GM21381 (cell line): ENCODE data around the gene MLIP.

ENCODE experiments used
- ATAC-seq: cut with Tn5 transposase; IDR thresholded peaks from one replicate; pipeline ENCODE4 v1.9.1; 2021; ENCODE audit warnings: mild to moderate bottlenecking, moderate library complexity; ENCODE audit not compliant: unreplicated experiment

The MLIP gene

DNA sequence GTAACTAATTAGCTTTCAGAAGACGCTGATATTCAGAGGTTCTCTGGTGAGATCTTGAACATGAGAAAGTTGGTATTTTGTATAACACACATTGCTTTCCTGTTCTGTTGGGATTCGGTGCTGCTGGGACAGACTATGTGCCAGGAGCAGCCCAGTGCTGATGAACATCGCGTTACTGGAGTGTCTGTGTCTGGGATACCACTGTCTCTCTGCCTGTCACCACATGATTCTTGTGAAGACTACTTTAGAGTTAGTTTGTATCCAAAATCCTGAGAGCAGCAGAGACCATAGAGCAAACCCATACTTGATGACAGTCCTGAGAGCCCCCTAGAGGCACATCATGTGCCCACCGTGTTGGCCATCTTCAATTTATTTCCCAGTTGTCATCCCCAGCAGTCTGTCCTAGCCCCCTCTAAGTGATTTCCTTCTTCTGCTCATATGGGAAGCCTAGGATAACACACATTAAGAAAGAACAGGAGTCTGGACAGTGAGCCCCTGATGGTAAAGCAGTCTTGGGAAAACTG, 155.2 kb downstream of the MLIP start:
- ATAC-seq, result no peak

DNA sequence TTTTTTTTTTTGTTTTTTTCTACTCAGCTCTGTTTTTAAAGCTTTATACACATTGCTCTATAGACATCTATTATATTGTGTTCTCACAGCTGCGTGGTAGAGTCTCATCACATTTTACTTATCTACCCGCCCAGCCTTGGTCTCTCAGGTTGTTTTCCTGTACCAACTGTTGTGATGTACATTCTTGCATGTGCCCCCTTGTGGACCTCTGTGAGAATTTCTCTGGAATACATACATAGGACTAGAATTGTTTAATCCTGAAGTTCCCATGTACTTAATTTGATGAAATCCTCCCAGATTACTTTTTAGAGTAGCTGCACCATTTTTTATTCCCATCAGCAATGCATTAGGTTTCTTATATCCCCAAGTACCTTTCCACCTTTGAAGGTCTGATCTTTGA, 156.6 kb downstream of the MLIP start:
- no peak for ATAC-seq

DNA sequence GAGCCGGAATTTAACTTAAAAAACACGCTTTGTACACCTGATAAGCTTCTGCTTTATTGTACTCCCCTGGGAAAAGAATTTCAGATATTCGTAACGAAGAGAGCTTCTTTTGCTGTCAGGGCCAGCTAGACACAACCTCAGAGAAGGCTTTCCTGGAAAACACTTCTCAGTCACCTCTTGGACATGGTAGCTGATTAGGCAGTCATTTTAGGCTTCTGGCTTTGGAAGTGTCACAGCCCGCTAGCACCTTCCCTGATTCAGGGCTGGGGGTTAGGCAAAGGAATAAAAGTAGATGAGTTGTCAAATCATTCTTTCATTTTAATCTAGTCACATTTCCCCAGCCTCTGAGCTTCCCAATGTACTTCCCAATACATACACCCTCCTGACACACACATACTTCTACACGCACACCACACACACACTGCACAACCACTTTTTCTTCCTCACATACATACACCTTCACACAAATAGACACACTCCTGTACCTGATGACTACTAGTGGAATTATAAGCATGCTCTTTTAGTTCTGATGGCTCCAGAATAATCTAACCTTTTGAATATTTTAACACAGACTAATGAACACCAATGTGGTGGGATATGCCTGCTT, 162.1 kb downstream of the MLIP start:
- ATAC-seq, result no peak

DNA sequence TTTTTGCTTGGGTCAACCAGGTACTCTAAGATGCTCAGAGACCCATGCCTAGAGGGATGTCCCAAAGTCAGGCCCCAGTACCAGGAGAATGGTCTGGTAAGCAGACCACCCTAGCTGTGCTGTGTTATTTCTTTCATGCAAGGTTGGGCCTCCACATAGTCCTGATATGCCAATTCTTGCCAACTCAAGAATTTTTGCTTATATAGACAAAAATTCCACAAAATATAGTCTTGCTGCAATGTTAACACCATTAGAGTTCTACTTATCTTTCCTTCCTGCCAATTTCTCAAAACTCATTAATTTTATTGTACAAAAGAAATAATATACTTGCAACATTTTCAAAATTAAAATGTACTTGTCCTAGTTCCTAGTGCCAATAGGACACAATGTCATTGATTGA, 163.1 kb downstream of the MLIP start:
- no peak for ATAC-seq

DNA sequence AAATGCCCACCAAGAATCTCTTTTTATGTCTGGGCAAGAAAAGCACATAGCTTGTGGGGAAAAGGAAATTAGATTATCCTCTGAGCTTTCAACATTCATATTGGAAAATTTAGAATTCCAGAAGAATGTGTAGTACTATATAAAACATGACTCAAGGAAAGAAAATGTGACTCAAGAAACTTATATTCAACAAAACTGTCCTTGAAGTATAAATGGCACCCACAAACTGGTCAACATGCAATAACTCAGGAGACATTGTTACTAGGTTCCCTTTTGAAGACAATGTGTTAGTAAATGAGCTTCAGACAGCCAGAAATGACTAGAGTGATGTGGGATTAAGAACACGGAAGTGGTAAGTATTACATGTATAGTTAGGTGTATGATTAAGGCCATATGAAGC, 170.9 kb downstream of the MLIP start:
- ATAC-seq, result no peak

DNA sequence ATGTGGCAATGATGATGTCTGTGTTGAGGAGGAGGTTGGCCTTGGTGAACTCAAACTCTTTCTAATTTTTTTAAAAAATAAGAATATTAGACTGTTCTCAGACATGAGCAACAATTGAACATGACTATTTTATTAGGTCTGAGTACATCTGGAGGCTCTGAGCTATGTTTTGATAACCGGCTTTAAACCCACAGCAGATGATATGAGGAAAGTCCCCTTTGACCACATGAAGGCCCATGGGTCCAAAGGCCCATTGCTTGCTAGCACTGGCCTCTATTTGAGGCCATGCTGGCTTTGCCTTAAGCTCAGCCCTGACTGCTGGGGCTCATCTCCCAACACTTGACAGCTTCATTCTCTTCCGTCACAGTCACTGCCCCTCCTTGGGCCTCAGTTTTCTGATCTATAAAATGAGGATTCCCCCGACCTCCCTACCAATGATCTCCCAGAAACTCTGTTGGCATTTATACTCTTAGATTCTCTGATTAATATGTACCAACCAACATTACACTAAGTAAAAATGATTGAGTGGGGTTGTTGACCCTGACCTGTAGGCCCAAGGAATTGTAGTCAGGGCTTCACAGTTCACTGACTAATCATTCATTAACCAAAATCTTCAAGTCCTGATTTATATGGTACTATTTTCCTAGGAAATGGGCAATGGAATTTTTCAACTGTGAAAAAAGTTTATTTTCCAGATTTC, 173.1 kb downstream of the MLIP start:
- ATAC-seq, result no peak

DNA sequence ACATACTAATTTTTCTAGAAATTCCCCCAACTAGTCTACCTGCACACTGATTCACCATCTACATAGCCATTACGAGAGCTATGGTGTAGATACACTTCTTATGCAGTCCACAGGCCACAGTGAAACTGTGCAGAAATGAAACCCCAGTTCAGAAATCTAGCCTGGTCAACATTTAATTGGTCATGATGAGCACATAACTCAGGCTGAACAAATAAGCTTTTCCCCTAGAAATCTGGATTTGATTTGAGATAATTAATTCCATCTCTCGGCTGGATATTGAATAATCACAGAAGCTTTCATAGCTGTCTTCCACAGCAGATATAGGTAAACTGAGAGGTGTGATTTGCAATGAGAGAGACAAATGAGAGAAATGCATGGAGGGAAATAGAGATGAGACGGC, 174.4 kb downstream of the MLIP start:
- ATAC-seq, result no peak

DNA sequence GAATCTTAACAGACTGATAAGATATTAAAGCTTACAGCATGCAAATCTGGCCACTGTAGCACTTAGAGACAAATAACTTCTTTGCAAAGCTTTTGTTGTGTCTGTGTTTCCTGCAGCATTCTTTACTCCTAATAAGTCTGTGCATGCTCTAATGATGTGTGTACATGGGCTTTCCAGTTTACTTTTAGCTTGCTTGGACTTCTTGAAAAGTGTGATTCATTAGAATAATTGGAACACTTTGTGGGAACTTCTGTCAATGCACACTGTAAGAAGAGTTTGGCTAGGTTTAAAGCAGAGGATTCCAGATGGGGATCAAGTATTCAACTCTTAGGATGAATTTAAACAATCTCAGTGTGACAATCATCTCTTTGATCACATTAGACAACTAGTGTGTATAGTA, 174.9 kb downstream of the MLIP start:
- ATAC-seq, result no peak

DNA sequence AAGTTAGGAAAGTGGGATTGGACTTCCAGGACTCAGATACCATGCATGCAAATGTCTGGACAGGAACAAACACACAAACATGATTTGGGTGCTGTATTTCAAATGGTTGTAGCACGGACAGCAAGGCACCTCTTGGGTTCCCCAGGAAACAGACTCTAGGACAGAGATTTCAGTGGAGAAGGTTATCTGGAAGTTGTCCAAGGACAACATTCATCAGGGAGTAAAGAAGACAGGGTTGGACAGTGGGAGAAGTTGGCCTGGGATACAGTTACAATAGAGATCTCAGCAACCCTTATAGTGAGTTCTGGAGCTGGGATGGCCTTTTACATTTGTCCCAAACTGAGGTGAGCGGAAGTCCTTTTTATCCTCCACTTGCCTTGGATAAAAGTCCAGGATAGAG, 177.2 kb downstream of the MLIP start:
- ATAC-seq, result no peak

DNA sequence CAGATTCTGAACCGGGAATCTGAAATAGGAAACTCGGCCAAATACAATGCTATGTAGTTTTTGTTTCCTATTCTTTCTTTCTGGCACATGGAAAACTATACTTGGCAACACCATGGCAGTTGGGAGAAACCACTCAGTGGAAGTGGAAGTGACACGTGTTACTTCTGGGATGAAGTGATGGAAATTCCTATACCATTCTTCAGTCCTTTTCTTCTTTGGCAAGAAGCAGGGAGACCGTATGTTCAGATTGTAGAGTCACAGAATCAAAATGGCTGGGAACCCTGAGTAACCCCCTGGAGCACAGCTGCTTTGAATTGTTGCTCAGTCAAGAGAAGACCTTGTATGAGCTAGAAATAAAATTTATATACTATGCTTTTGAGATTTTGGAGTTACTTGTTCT, 178.2 kb downstream of the MLIP start:
- no peak for ATAC-seq

DNA sequence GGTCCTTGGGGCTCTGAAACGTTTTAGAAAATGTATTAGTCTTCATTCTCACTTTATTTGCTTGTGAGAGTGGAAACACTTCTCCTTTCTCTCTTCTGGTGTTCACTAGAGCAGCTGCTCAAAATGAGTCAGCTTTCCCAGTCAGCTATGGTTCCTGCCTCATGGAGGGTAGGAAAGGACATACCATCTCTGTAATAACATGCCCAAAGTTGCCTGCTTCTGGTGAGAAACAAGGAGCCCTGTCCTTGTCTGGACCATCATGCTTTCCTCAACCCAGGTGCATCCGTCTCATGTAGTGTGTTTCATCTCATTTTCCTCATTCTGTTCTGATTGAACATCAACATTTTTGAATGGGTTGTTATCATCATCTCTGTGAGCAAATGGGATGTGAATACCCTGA, 179.9 kb downstream of the MLIP start:
- peak; percentile 68 for ATAC-seq

DNA sequence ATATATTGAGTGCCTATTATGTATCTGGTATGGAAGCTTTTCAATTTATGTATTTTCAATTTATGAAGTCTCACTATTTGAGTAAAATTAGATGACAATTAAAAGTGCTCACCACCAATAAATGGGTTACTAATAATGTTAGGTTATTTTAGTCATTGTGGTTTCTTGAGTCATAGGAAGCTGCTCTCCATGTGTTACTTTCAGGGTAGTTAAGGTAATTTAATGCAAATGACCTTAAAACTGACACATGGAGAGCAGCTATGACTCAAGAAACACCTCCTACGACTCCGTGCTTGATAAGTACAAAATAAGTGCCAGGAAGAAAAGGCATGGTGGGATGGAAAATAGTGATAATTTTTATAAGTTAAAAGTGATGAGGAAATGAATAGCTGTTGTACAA, 180.5 kb downstream of the MLIP start:
- ATAC-seq, result peak; percentile 90

DNA sequence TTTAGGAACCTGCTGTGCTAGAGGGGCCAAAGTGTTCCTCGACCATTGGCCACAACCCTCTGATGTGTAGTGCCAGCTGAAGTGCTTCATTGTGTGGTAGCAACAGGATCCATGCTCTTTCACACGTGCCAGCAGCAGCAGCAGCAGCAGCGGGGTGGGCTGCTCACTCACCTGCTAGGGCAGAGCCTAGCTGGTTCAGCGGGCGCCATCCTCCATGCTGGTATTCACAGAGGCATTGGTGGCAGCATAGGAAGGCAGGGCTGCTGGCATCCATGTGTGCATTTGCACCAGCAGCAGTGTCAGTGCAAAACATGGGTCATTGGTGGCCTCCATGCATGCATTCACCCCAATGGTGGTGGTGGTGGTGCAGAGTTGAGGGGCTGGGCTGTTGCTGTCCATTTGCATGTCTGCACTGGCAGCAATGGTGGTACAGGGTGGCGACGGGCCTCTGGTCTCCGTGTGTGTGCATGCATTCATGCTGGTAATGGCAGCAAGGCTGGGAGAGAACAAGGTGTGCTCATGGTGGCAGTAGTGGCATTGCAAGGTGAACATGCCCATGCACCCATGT, 183.8 kb downstream of the MLIP start:
- ATAC-seq, result no peak

DNA sequence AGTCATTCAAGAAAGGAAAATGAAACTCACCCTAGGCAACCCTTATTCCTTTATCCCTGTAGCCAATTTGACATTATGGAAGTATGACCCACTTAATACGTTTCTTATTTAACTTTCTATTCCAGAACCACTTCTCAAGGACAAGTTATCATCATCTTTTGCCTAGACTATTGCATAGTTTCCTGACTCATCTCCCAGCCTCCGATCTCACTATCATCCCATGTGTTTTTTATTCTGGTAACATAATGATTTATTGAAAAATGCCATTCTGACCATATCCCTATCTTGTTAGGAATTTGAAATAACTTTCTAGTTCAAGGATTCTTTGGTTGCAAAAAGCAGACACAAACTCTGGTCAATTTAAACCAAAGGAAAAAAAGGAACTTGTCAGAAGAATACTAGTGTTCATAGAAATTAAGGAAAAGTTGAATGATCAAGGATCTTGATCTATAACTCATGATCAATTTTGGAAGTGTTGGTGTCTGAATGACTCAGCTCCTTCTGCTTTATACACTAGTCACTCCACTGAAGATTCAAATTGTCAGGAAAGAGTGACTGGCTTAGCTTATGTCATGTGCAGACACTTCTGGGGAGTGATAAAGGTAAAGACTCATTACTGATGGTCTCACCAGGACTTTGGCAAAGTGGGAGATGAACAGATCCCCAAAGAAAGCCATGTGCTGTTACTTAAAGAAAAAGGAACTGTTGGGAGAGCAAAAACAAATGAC, 188.5 kb downstream of the MLIP start:
- no peak for ATAC-seq

DNA sequence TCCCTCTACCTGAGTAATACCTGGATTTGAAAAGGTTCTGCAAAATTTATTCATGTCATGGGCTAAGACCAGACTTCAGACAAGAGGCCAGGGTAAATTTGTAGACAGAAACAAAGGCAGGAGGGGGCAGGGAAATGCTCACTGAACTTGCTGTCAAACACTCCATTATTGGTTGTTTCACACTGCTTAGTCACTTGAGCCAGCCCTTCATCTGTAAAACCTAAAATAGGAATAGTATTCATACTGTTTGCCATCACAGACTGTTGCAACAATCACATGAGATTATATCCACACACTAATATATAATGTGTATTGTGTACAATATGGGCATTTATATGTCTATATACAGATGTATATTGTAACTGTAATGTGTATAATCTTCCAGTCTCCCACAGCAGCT, 190.5 kb downstream of the MLIP start:
- no peak for ATAC-seq

DNA sequence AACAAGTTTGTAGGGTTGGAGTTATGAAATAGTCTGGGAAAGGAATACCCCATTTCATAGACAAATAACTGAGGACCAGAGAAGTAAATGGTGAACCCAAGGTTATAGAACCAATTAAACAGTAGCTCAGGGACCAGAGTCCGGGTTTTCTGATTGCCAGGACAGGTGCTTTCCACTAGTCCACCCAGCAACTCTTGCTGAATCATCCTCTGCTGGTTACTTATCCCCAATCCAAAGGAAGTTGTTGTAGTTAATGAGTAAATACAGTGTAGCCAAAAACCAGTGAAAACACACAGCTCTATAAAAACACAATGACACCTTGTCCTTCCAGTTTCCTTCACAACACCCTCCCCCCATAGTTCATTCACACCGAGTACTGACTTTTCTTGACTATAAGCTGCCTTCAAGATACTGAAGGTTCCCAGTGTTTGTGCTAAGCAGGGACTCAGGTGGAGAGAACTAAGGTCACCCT, 196.2 kb downstream of the MLIP start:
- peak; percentile 68 for ATAC-seq

DNA sequence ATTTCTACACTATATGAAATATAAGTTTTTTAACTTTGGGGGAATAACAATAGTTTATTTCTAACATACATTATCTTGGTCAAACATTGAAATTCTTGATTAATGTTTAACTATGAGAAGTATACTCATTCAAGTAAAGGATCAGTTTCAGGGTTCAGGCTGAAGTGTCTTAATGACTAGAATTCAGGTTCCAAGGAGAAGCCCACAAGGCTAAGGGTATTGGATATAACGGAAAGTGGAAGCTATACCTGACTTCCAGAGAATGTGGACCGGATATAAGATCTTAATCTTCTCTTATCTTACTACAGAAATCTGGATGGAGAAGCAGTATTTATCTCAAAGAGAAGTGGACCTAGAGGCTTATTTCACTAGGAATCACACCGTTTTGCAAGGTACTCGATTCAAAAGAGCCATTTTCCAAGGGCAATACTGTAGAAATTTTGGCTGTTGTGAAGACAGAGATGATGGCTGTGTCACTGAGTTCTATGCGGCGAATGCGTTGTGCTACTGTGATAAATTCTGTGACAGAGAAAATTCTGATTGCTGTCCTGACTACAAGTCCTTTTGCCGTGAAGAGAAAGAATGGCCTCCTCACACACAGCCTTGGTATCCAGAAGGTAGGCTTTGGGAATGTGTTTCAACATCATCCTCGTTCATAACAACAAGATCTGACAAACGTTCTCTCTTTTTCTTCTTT, 197.2 kb downstream of the MLIP start, which contains the start of gene TINAG:
TINAG (plus strand) TSS at position 153 of the 697 bp plus-strand sequence; CDS start at position 263, 110 bp downstream.
- no peak for ATAC-seq

DNA sequence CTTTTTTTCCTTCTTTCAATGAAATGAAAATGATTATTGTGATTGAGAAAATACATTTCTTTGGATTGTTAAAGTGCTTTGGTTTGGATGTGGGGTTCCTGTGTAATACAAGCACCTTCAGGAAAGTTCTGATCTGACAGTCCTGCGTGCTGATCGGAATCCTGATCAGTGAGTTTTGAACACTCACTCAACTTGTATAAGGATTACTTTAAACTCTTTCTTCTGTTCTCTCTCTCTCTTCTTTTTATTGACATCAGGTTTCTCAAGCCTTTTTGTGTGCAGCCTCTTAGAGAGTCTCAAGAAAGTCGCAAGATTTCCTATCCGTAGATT, 197.7 kb downstream of the MLIP start:
- no peak for ATAC-seq

DNA sequence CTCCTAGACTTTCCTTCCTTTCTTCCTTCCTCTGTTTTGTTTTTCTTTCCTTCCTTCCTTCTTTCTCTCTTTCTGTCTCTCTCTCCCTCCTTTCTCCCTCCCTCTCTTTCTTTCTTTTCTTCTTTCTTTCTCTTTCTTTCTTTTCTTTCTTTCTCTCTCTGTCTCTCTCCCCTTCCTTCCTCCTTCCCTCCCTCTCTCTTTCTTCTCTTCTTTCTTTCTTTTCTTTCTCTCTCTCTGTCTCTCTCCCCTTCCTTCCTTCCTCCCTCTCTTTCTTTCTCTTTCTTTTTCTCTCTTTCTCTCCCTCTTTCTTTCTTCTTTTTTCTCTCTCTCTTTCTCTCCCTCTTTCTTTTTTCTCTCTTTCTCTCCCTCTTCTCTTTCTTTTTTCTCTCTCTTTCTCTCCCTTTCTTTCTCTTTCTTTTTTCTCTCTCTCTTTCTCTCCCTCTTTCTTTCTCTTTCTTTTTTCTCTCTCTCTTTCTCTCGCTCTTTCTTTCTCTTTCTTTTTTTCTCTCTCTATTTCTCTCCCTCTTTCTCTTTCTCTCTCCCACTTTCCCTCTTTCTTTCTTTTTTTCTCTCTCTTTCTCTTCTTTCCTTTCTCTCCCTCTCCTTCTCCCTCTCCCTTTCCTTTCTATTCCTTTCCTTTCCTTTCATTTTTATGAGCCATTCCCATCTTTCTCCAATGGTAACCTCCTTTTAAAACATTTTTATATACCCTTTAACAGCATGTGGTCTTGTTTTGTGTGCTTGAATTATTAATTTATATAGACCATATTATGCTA, 199.3 kb downstream of the MLIP start:
- no peak for ATAC-seq

DNA sequence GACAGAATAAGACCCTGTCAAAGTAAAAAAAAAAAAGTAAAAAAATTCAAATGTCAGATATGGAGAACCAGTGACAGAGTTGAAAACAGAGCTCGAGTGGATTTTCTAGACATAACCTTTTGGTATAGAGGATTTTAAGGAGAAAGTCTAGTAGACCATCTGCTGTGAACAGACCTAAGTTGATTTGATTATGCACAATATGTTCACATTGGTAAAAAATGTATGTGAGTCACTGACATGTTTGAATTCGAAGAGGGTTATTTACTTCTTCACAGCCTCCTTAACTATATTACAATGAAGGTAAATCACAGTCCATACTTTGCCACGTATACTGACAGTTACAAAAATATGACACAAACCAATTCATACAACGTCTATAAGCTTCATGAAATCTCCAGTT, 204.4 kb downstream of the MLIP start:
- no peak for ATAC-seq
